ENCODE results near the gene RRAGC.

The RRAGC gene

DNA sequence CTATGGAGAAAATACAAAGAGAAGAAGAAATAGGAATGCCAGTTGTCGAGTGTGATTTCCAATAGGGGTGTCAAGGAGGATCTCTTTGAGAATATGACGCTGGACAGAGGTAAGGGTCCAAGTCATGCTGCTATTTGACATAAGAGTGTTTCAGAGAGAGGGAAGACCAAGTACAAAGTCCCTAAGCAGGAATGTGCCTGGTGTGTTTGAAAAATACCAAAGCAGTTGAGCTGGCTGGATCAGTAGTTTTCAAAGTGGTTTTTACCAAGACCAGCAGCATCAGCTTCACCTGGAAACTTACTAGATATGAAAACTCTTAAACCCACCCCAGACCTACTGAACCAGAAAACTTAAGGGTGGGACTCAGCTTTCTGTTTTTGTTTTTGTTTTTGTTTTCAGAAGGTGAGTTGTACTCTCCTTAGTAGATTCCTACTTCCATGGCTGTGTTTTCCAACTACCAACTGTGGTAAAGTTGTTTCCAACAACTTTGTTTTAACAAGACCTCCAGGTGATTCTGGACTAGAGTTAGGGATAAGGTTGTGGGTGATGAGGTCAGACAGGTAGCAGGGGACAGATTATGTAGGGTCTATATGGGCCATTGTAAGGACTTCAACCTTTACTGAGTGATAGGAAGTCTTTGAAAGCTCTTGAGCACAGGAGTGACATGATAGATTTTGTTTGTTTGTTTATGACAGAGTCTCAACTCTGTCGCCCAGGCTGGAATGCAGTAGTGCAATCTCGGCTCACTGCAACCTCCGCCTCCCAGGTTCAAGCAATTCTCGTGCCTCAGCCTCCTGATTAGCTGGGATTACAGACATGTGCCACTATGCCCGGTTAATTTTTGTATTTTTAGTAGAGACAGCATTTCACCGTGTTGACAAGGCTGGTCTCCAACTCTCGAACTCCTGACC, 29.1 kb upstream of the RRAGC start:
- Histone ChIP-seq H4K20me1 (ENCODE audit: low read depth, low read length) (no peaks in the 10 kb centered on the region), H2AFZ (ENCODE audit: low read depth, low read length, severe bottlenecking) (no peak overlapping the region), H3K27me3 (ENCODE audit: low read length) (no peaks in the 10 kb centered on the region), H3K9ac (ENCODE audit: low read length) (no peak overlapping the region), H3K36me3 (ENCODE audit: low read length) (no peaks in the 10 kb centered on the region), H3K4me3 (ENCODE audit: insufficient read depth, low read length, poor library complexity, severe bottlenecking) (no peak overlapping the region), H3K9me3 (ENCODE audit: insufficient read depth, low read length) (no peaks in the 10 kb centered on the region), H3K27ac (ENCODE audit: low read depth, low read length) (no peak overlapping the region), H3K4me2 (ENCODE audit: low read depth, low read length, poor library complexity, severe bottlenecking) (no peak overlapping the region), H3F3A (ENCODE audit: insufficient read depth) (no peaks in the 10 kb centered on the region), H3K9me2 (replicated peaks; ENCODE audit: insufficient read depth, low read length) (no peaks in the 10 kb centered on the region), H3K79me2 (ENCODE audit: insufficient read depth, low read length) (no peaks in the 10 kb centered on the region)
- TF ChIP-seq EZH2phosphoT487 (conservative IDR thresholded peaks at IDR 0.05; ENCODE audit: low read length): no peak
- TF ChIP-seq, protein P1, sequence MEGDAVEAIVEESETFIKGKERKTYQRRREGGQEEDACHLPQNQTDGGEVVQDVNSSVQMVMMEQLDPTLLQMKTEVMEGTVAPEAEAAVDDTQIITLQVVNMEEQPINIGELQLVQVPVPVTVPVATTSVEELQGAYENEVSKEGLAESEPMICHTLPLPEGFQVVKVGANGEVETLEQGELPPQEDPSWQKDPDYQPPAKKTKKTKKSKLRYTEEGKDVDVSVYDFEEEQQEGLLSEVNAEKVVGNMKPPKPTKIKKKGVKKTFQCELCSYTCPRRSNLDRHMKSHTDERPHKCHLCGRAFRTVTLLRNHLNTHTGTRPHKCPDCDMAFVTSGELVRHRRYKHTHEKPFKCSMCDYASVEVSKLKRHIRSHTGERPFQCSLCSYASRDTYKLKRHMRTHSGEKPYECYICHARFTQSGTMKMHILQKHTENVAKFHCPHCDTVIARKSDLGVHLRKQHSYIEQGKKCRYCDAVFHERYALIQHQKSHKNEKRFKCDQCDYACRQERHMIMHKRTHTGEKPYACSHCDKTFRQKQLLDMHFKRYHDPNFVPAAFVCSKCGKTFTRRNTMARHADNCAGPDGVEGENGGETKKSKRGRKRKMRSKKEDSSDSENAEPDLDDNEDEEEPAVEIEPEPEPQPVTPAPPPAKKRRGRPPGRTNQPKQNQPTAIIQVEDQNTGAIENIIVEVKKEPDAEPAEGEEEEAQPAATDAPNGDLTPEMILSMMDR (IDR thresholded peaks at IDR 0.05; ENCODE audit: insufficient read depth, low read length, poor library complexity, severe bottlenecking): no peak

DNA sequence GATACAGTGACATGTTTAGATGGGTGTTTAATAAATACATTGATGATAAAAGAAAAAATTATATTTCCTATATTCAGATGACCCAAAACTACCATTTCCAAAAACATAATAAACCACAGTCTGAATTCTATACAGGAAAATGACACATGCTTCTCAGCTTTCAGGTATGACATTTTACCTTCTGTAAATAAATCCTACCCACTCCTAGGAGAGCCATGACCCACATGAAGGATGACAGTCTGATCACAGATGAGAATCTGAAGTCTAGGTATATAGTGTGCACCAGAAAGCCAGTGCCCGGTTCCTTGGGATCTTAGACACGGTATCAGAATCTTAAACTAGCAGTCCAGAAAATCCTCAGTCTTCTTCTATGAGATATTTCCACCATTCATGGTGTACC, 25.5 kb upstream of the RRAGC start:
- Histone ChIP-seq H3K27ac (ENCODE audit: low read depth, low read length) (no peak overlapping the region), H3F3A (ENCODE audit: insufficient read depth) (no peaks in the 10 kb centered on the region), H3K4me2 (ENCODE audit: low read depth, low read length, poor library complexity, severe bottlenecking) (no peak overlapping the region), H4K20me1 (ENCODE audit: low read depth, low read length) (no peaks in the 10 kb centered on the region), H3K9me3 (ENCODE audit: insufficient read depth, low read length) (no peaks in the 10 kb centered on the region), H3K27me3 (ENCODE audit: low read length) (no peaks in the 10 kb centered on the region), H2AFZ (ENCODE audit: low read depth, low read length, severe bottlenecking) (no peak overlapping the region), H3K79me2 (ENCODE audit: insufficient read depth, low read length) (no peaks in the 10 kb centered on the region), H3K4me3 (ENCODE audit: insufficient read depth, low read length, poor library complexity, severe bottlenecking) (no peak overlapping the region), H3K36me3 (ENCODE audit: low read length) (no peaks in the 10 kb centered on the region), H3K9me2 (replicated peaks; ENCODE audit: insufficient read depth, low read length) (no peaks in the 10 kb centered on the region), H3K9ac (ENCODE audit: low read length) (no peak overlapping the region)
- TF ChIP-seq, protein P1 (IDR thresholded peaks at IDR 0.05; ENCODE audit: insufficient read depth, low read length, poor library complexity, severe bottlenecking): no peak
- no peak for TF ChIP-seq EZH2phosphoT487 (conservative IDR thresholded peaks at IDR 0.05; ENCODE audit: low read length)

DNA sequence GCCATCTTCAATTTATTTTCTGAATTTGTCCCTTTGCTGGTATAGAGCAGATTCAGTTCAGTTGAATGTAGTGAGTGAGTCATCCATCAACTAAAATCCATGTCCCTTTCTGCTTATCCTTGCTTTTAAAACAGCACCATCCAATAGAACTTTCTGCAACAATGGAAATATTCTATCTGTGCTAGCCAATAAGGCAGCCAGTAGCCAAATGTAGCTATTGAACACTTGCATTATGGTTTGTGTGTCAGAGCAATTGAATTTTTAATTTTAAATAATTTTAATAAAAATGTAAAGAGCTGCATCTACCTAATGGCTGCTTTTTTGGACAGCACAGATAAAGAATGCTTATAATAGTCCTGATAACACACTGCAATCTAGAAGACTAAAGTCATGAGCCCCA, 21.9 kb upstream of the RRAGC start, which contains the start of gene GJA9:
Gene GJA9 (minus strand): TSS at position 101 of the 400 bp plus-strand sequence. CDS start 5,489 bp downstream, outside the sequence.
- Histone ChIP-seq H3K9me3 (ENCODE audit: insufficient read depth, low read length) (no peaks in the 10 kb centered on the region), H3K9ac (ENCODE audit: low read length) (no peak within 1 kb of the TSS), H4K20me1 (ENCODE audit: low read depth, low read length) (no peaks in the 10 kb centered on the region), H3K4me2 (ENCODE audit: low read depth, low read length, poor library complexity, severe bottlenecking) (no peak within 1 kb of the TSS), H3K79me2 (ENCODE audit: insufficient read depth, low read length) (no peaks in the 10 kb centered on the region), H3K27me3 (ENCODE audit: low read length) (no peaks in the 10 kb centered on the region), H3K9me2 (replicated peaks; ENCODE audit: insufficient read depth, low read length) (no peaks in the 10 kb centered on the region), H3K4me3 (ENCODE audit: insufficient read depth, low read length, poor library complexity, severe bottlenecking) (no peak within 1 kb of the TSS), H3K27ac (ENCODE audit: low read depth, low read length) (no peak within 1 kb of the TSS), H2AFZ (ENCODE audit: low read depth, low read length, severe bottlenecking) (no peak within 1 kb of the TSS), H3K36me3 (ENCODE audit: low read length) (no peaks in the 10 kb centered on the region), H3F3A (ENCODE audit: insufficient read depth) (no peaks in the 10 kb centered on the region)
- TF ChIP-seq, protein P1 (IDR thresholded peaks at IDR 0.05; ENCODE audit: insufficient read depth, low read length, poor library complexity, severe bottlenecking): no peak
- no peak for TF ChIP-seq EZH2phosphoT487 (conservative IDR thresholded peaks at IDR 0.05; ENCODE audit: low read length)

Measured in SU-DHL-6 (cell line).